Thyroid gland (tissue), 4 donors: ENCODE measurements around the gene GKAP1. TPM values are rescaled to one million over a fixed set of nuclear protein-coding genes. Genes with fewer than 3 reads are reported as not detected.

Experiments
- DNase-seq, 2 donors: peaks; one replicate each; pipeline ENCODE4 v3.0.0-alpha.2; 2019
- H3K27ac ChIP-seq, 3 donors: fragments of 200-600 bp; sonication (generic); 1 replicate in 2 of 3; 2 replicates in 1 of 3; pipeline ENCODE4 v1.5.1; 2016 to 2019; ENCODE audit warnings: mild to moderate bottlenecking in 1 of 3, moderate library complexity in 1 of 3
- H3K27me3 ChIP-seq: fragments of 200-600 bp; sonication (generic); one replicate; pipeline ENCODE4 v1.5.1; 2019
- H3K36me3 ChIP-seq, 2 donors: fragments of 200-600 bp; sonication (generic); one replicate each; pipeline ENCODE4 v1.5.1; 2016 to 2019
- H3K4me1 ChIP-seq, 2 donors: fragments of 200-600 bp; sonication (generic); one replicate each; pipeline ENCODE4 v1.5.1; 2017 to 2019
- H3K4me3 ChIP-seq, 3 donors: fragments of 200-600 bp; sonication (generic); replicated peaks in 1 of 3; 1 replicate in 2 of 3; 2 replicates in 1 of 3; pipeline ENCODE4 v1.5.1; 2016; ENCODE audit warnings: mild to moderate bottlenecking in 1 of 3
- H3K9me3 ChIP-seq: fragments of 200-600 bp; sonication (generic); one replicate; pipeline ENCODE4 v1.5.1; 2017
- POLR2A ChIP-seq, 2 donors: fragments of 450-650 bp; IDR thresholded peaks; one replicate each; pipeline ENCODE4 v1.6.1; 2017; ENCODE audit warnings: antibody characterized with exemption in 2 of 2, mild to moderate bottlenecking in 2 of 2, moderate library complexity in 1 of 2
- WGBS, 2 donors: methylation state at CpG; one replicate each; pipeline ENCODE4 v1.1.5; 2017; 5-methylcytosine and 5-hydroxymethylcytosine counted together
- intact Hi-C: fragments of 100-400 bp; cut with DNase I; formaldehyde crosslinking; loops from one replicate; pipeline ENCODE4 v1.15.1; 2023
- total RNA-seq, 4 donors: library from RNA; depleted of rRNA; stranded (reverse); fragments of >200 nt; gene quantifications; one replicate each; pipeline ENCODE4 v1.2.3, GENCODE V29; 2016
- TF ChIP-seq, protein P1 (sequence below), 6 experiments: fragments of 200-600 bp in 3 of 6; fragments of 450-650 bp in 3 of 6; sonication (generic) in 3 of 6; IDR thresholded peaks; one replicate each; pipeline ENCODE4 v1.5.1; 2016 to 2019; ENCODE audit warnings: antibody characterized with exemption in 6 of 6, mild to moderate bottlenecking in 2 of 6, inconsistent platforms in 1 of 6, moderate library complexity in 1 of 6

The GKAP1 gene
- total RNA-seq, 4 donors from 2014 or later = 15.5 to 24.3 (median 19.0) TPM

DNA sequence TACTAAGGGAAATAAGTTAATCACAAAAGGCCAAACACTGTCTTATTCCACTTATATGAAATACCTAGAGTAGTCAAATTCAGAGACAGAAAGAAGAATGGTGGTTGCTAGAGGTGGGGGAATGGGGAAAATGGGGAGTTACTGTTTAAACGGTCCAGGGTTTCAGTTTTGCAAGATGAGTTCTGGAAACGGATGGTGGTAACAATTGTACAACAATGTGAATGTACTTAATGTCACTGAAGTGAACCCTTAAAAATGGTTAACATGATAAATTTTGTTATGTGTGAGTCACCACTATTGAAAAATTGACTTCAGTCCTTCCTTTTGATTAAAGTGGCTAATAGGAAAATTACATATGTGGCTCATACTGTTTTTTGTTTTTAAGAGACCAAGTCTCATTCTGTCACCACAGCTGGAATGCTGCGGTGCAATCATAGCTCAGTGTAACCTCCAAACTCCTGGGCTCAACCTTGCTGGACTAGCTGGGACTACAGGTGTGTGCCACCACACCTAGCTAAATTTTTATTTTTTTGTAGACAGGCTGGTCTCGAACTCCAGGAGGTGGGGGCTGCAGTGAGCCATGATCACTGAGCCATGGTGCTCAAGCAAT lies 118.5 kb downstream of the GKAP1 start:
- Histone ChIP-seq H3K4me1 (peaks cover 25 to 30% of the 10 kb centered on the region in 2 donors), H3K27me3 (no peaks in the 10 kb centered on the region), H3K4me3 (no peak overlapping the region), H3K9me3 (no peaks in the 10 kb centered on the region), H3K27ac (no peak overlapping the region), H3K36me3 (no peaks in the 10 kb centered on the region)
- no peak for DNase-seq
- TF ChIP-seq, protein P1, sequence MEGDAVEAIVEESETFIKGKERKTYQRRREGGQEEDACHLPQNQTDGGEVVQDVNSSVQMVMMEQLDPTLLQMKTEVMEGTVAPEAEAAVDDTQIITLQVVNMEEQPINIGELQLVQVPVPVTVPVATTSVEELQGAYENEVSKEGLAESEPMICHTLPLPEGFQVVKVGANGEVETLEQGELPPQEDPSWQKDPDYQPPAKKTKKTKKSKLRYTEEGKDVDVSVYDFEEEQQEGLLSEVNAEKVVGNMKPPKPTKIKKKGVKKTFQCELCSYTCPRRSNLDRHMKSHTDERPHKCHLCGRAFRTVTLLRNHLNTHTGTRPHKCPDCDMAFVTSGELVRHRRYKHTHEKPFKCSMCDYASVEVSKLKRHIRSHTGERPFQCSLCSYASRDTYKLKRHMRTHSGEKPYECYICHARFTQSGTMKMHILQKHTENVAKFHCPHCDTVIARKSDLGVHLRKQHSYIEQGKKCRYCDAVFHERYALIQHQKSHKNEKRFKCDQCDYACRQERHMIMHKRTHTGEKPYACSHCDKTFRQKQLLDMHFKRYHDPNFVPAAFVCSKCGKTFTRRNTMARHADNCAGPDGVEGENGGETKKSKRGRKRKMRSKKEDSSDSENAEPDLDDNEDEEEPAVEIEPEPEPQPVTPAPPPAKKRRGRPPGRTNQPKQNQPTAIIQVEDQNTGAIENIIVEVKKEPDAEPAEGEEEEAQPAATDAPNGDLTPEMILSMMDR (IDR thresholded peaks at IDR 0.05) = no peak
- TF ChIP-seq POLR2A (IDR thresholded peaks at IDR 0.05) = no peak
- intact Hi-C loops = no loop called here
- WGBS, 2 donors = 77 to 82% methylated on average over 4 of the region's 4 CpGs

DNA sequence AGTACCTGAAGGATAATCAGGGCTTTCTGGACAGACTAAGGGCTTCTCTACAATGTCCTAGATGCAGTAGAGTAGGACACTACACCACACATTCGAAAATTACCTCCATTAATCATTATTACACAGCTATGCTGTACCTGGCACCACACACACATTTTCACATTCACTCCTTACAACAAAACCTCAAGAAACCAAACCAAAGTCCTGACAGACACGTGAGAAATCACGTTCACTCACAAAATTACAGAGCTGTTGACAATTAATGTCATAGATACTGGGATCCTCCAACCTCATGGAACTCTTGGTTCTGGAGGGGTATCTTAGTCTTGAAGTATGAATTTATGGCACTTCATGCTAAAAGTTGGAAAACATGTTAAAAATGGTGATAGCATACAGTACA lies 126.1 kb downstream of the GKAP1 start:
- intact Hi-C loops = no loop called here
- no peak for DNase-seq
- no peak for TF ChIP-seq POLR2A (IDR thresholded peaks at IDR 0.05)
- TF ChIP-seq, protein P1 (IDR thresholded peaks at IDR 0.05) = no peak
- no peak overlapping the region for H3K4me3 ChIP-seq
- H3K27me3 ChIP-seq = no peaks in the 10 kb centered on the region
- H3K36me3 ChIP-seq = no peaks in the 10 kb centered on the region
- H3K9me3 ChIP-seq = no peaks in the 10 kb centered on the region
- no peak overlapping the region for H3K27ac ChIP-seq
- H3K4me1 ChIP-seq = peaks cover 19 to 22% of the 10 kb centered on the region in 2 donors
- WGBS, 2 donors = 93 to 94% methylated on average over 3 of the region's 3 CpGs

Other genes with a start within 250 kb of the GKAP1 start
- gene IDNK, start 194.6 kb downstream of the GKAP1 start, total RNA-seq = 10 to 100 TPM in 2 of 4 donors, 1 to 10 TPM in 2; 7.4 to 17.2 (median 9.4) TPM
- 100 to 1,000 TPM; 111 to 159 (median 123) TPM for gene UBQLN1, start 109.8 kb downstream of the GKAP1 start, total RNA-seq
- 10 to 100 TPM; 17.6 to 28.2 (median 19.2) TPM for gene KIF27, start 103.7 kb upstream of the GKAP1 start, total RNA-seq
- gene HNRNPK, start 162.4 kb upstream of the GKAP1 start, total RNA-seq = 100 to 1,000 TPM; 501 to 702 (median 639) TPM
- gene RMI1, start 163.0 kb upstream of the GKAP1 start, total RNA-seq = 10 to 100 TPM in 2 of 4 donors, 1 to 10 TPM in 2; 7.2 to 11.4 (median 9.7) TPM